ENCODE measurements around the gene SALL1.

The SALL1 gene

GRCh38 chr16:51151435-51151960 is 428 bp upstream of the SALL1 start:
- peaks cover 78% of the 10 kb centered on the region for H3K27me3 Mint-ChIP-seq
- H3K36me3 Mint-ChIP-seq = peaks cover 10% of the 10 kb centered on the region
- no peak overlapping the region for H3K27ac Mint-ChIP-seq
- H3K4me3 Mint-ChIP-seq = no peak overlapping the region
- ATAC-seq = peak; percentile 24
- peaks cover 4% of the 10 kb centered on the region for H3K9me3 Mint-ChIP-seq
- H3K4me1 Mint-ChIP-seq = no peaks in the 10 kb centered on the region

GRCh38 chr16:51150165-51150887 is 744 bp downstream of the SALL1 start:
- Mint-ChIP-seq H3K27me3 (peaks cover 71% of the 10 kb centered on the region), H3K9me3 (peaks cover 4% of the 10 kb centered on the region), H3K4me1 (no peaks in the 10 kb centered on the region), H3K36me3 (peaks cover 10% of the 10 kb centered on the region), H3K27ac (no peak overlapping the region), H3K4me3 (no peak overlapping the region)
- no peak for ATAC-seq

- Mint-ChIP-seq H3K4me1 (no peaks in the 10 kb centered on the region), H3K9me3 (peaks cover 4% of the 10 kb centered on the region), H3K27ac (no peak overlapping the region), H3K4me3 (no peak overlapping the region), H3K36me3 (peaks cover 10% of the 10 kb centered on the region), H3K27me3 (peaks cover 65% of the 10 kb centered on the region)
- ATAC-seq = no peak
Measured at GRCh38 chr16:51149721-51150164, 1.3 kb downstream of the SALL1 start.

GRCh38 chr16:51149251-51149661 is 1.8 kb downstream of the SALL1 start:
- no peaks in the 10 kb centered on the region for H3K4me1 Mint-ChIP-seq
- H3K9me3 Mint-ChIP-seq = peaks cover 4% of the 10 kb centered on the region
- no peak overlapping the region for H3K27ac Mint-ChIP-seq
- peaks cover 10% of the 10 kb centered on the region for H3K36me3 Mint-ChIP-seq
- H3K27me3 Mint-ChIP-seq = peaks cover 60% of the 10 kb centered on the region
- no peak for ATAC-seq
- no peak overlapping the region for H3K4me3 Mint-ChIP-seq

- peaks cover 4% of the 10 kb centered on the region for H3K9me3 Mint-ChIP-seq
- H3K27me3 Mint-ChIP-seq = peaks cover 55% of the 10 kb centered on the region
- H3K27ac Mint-ChIP-seq = no peak overlapping the region
- H3K4me3 Mint-ChIP-seq = no peak overlapping the region
- no peak for ATAC-seq
- H3K4me1 Mint-ChIP-seq = no peaks in the 10 kb centered on the region
- H3K36me3 Mint-ChIP-seq = peaks cover 10% of the 10 kb centered on the region
Measured at GRCh38 chr16:51148678-51149228, 2.3 kb downstream of the SALL1 start.

GRCh38 chr16:51147776-51148677 is 3.0 kb downstream of the SALL1 start:
- Mint-ChIP-seq H3K27me3 (peaks cover 48% of the 10 kb centered on the region), H3K4me3 (no peak overlapping the region), H3K9me3 (no peaks in the 10 kb centered on the region), H3K4me1 (no peaks in the 10 kb centered on the region), H3K36me3 (peaks cover 4% of the 10 kb centered on the region), H3K27ac (no peak overlapping the region)
- ATAC-seq = no peak

GRCh38 chr16:51146256-51146924 is 4.7 kb downstream of the SALL1 start:
- Mint-ChIP-seq H3K4me3 (no peak overlapping the region), H3K27me3 (peaks cover 41% of the 10 kb centered on the region)

GRCh38 chr16:51144203-51144602 is 6.9 kb downstream of the SALL1 start:
- no peak for ATAC-seq
- Mint-ChIP-seq H3K9me3 (no peaks in the 10 kb centered on the region), H3K4me1 (no peaks in the 10 kb centered on the region), H3K4me3 (no peak overlapping the region), H3K36me3 (no peaks in the 10 kb centered on the region), H3K27ac (no peak overlapping the region), H3K27me3 (peaks cover 26% of the 10 kb centered on the region)

More at GRCh38 chr16:51146256-51146924, 4.7 kb downstream of the SALL1 start:
- ATAC-seq = no peak
- H3K27ac Mint-ChIP-seq = no peak overlapping the region
- no peaks in the 10 kb centered on the region for H3K9me3 Mint-ChIP-seq
- H3K4me1 Mint-ChIP-seq = no peaks in the 10 kb centered on the region
- H3K36me3 Mint-ChIP-seq = no peaks in the 10 kb centered on the region

- H3K4me3 Mint-ChIP-seq = no peak overlapping the region
- no peaks in the 10 kb centered on the region for H3K4me1 Mint-ChIP-seq
- H3K27me3 Mint-ChIP-seq = peaks cover 18% of the 10 kb centered on the region
- ATAC-seq = no peak
- peaks cover 2% of the 10 kb centered on the region for H3K9me3 Mint-ChIP-seq
- H3K36me3 Mint-ChIP-seq = no peaks in the 10 kb centered on the region
- no peak overlapping the region for H3K27ac Mint-ChIP-seq
Measured at GRCh38 chr16:51143196-51143977, 7.7 kb downstream of the SALL1 start.

GRCh38 chr16:51141541-51141940 is 9.5 kb downstream of the SALL1 start:
- no peak for ATAC-seq
- Mint-ChIP-seq H3K27me3 (peaks cover 5% of the 10 kb centered on the region), H3K4me3 (no peak overlapping the region), H3K27ac (no peak overlapping the region), H3K36me3 (no peaks in the 10 kb centered on the region), H3K4me1 (no peaks in the 10 kb centered on the region), H3K9me3 (peaks cover 2% of the 10 kb centered on the region)

- H3K27me3 Mint-ChIP-seq = peaks cover 1% of the 10 kb centered on the region
- no peak overlapping the region for H3K27ac Mint-ChIP-seq
- H3K9me3 Mint-ChIP-seq = peaks cover 2% of the 10 kb centered on the region
- ATAC-seq = no peak
- no peaks in the 10 kb centered on the region for H3K4me1 Mint-ChIP-seq
- H3K4me3 Mint-ChIP-seq = no peak overlapping the region
- no peaks in the 10 kb centered on the region for H3K36me3 Mint-ChIP-seq
Measured at GRCh38 chr16:51141106-51141505, 10.0 kb downstream of the SALL1 start.

GRCh38 chr16:51140112-51140511 is 11.0 kb downstream of the SALL1 start:
- H3K27me3 Mint-ChIP-seq = peaks cover 5% of the 10 kb centered on the region
- H3K4me3 Mint-ChIP-seq = no peak overlapping the region
- no peaks in the 10 kb centered on the region for H3K36me3 Mint-ChIP-seq
- no peak for ATAC-seq
- H3K4me1 Mint-ChIP-seq = no peaks in the 10 kb centered on the region
- H3K27ac Mint-ChIP-seq = no peak overlapping the region
- peaks cover 2% of the 10 kb centered on the region for H3K9me3 Mint-ChIP-seq

GRCh38 chr16:51139568-51139967 is 11.5 kb downstream of the SALL1 start:
- H3K9me3 Mint-ChIP-seq = peaks cover 2% of the 10 kb centered on the region
- H3K4me1 Mint-ChIP-seq = no peaks in the 10 kb centered on the region
- H3K4me3 Mint-ChIP-seq = no peak overlapping the region
- no peaks in the 10 kb centered on the region for H3K36me3 Mint-ChIP-seq
- H3K27ac Mint-ChIP-seq = no peak overlapping the region
- no peak for ATAC-seq
- H3K27me3 Mint-ChIP-seq = peaks cover 9% of the 10 kb centered on the region

GRCh38 chr16:51138178-51138577 is 12.9 kb downstream of the SALL1 start:
- H3K9me3 Mint-ChIP-seq = peaks cover 2% of the 10 kb centered on the region
- H3K27ac Mint-ChIP-seq = no peak overlapping the region
- peaks cover 21% of the 10 kb centered on the region for H3K27me3 Mint-ChIP-seq
- no peak overlapping the region for H3K4me3 Mint-ChIP-seq
- no peaks in the 10 kb centered on the region for H3K4me1 Mint-ChIP-seq
- H3K36me3 Mint-ChIP-seq = no peaks in the 10 kb centered on the region
- ATAC-seq = no peak

Data from stimulated activated memory B cell treated with anti-CD40 and anti-IgM and Interleukin-4, amounts not matched to agents 10 μg/mL and 1 μg/mL and 100 μg/mL, for 72 hours (primary cell).